Keratinocyte (primary cell): ENCODE data around the gene LYZL4. TPM values are rescaled to one million over a fixed set of nuclear protein-coding genes. Genes with fewer than 3 reads are reported as not detected.

Experiments used
- DNase-seq: peaks from one replicate; pipeline ENCODE4 v3.0.0-alpha.2; 2011; ENCODE audit warnings: low read depth, missing footprints, low spot score
- FAIRE-seq: peaks from 2 replicates; lab custom pipeline; 2011; peaks lifted over from hg19 to GRCh38; lab: Jason Lieb, UNC
- H2AFZ ChIP-seq: 2 replicates; pipeline ENCODE4 v1.6.0; 2012; ENCODE audit warnings: low read length, control low read depth, inconsistent platforms; ENCODE audit not compliant: control insufficient read depth
- H3K27ac ChIP-seq: 2 replicates; pipeline ENCODE4 v1.5.1; 2011; ENCODE audit warnings: low read length; ENCODE audit not compliant: control insufficient read depth, insufficient read depth
- H3K27me3 ChIP-seq: 3 replicates; pipeline ENCODE4 v1.6.0; 2011; ENCODE audit warnings: low read length; ENCODE audit not compliant: control insufficient read depth, insufficient read depth; ENCODE audit errors: extremely low read depth
- H3K36me3 ChIP-seq, 2 experiments: 2 replicates in 1 of 2; 3 replicates in 1 of 2; pipeline ENCODE4 v1.5.1; 2011; ENCODE audit warnings: low read length in 2 of 2, mild to moderate bottlenecking in 1 of 2; ENCODE audit not compliant: control insufficient read depth in 2 of 2, insufficient read depth in 2 of 2; ENCODE audit errors: extremely low read depth in 1 of 2
- H3K4me1 ChIP-seq: 3 replicates; pipeline ENCODE4 v1.5.1; 2011; ENCODE audit warnings: low read length; ENCODE audit not compliant: control insufficient read depth, insufficient read depth; ENCODE audit errors: extremely low read depth
- H3K4me2 ChIP-seq: 3 replicates; pipeline ENCODE4 v1.6.0; 2011; ENCODE audit warnings: low read depth, low read length; ENCODE audit not compliant: control insufficient read depth, insufficient read depth; ENCODE audit errors: extremely low read depth
- H3K4me3 ChIP-seq, 3 experiments: fragments of 200-600 bp in 1 of 3; sonication (generic) in 1 of 3; 2 replicates in 2 of 3; 3 replicates in 1 of 3; pipeline ENCODE4 v1.5.1; 2011 to 2016; ENCODE audit warnings: low read length in 3 of 3, mild to moderate bottlenecking in 3 of 3, control low read depth in 2 of 3, inconsistent platforms in 1 of 3, low read depth in 1 of 3, mixed read lengths in 1 of 3, mixed run types in 1 of 3, moderate library complexity in 1 of 3; ENCODE audit not compliant: control insufficient read depth in 2 of 3, insufficient read depth in 2 of 3; ENCODE audit errors: extremely low read depth in 1 of 3
- H3K79me2 ChIP-seq: 2 replicates; pipeline ENCODE4 v1.6.0; 2012; ENCODE audit warnings: low read length; ENCODE audit not compliant: control insufficient read depth, insufficient read depth
- H3K9ac ChIP-seq: 3 replicates; pipeline ENCODE4 v1.6.0; 2011; ENCODE audit warnings: low read length; ENCODE audit not compliant: control insufficient read depth, insufficient read depth; ENCODE audit errors: extremely low read depth
- H3K9me1 ChIP-seq: 3 replicates; pipeline ENCODE4 v1.6.0; 2011; ENCODE audit warnings: low read length; ENCODE audit not compliant: control insufficient read depth, insufficient read depth; ENCODE audit errors: extremely low read depth
- H3K9me3 ChIP-seq: 2 replicates; pipeline ENCODE4 v1.5.1; 2012; ENCODE audit warnings: low read depth, low read length; ENCODE audit not compliant: control insufficient read depth
- H4K20me1 ChIP-seq: 3 replicates; pipeline ENCODE4 v1.6.0; 2011; ENCODE audit warnings: low read length; ENCODE audit not compliant: control insufficient read depth, insufficient read depth; ENCODE audit errors: extremely low read depth
- CTCF ChIP-seq, 3 experiments: IDR thresholded peaks in 1 of 3; conservative IDR thresholded peaks in 1 of 3; optimal IDR thresholded peaks in 1 of 3; 2 replicates in 2 of 3; 3 replicates in 1 of 3; pipeline versions ENCODE3 to v1.5.1; 2011; ENCODE audit warnings: low read length in 3 of 3, mild to moderate bottlenecking in 3 of 3, moderate library complexity in 2 of 3, control low read depth in 1 of 3, inconsistent platforms in 1 of 3; ENCODE audit not compliant: insufficient read depth in 2 of 3; ENCODE audit errors: extremely low read depth in 1 of 3
- EZH2 ChIP-seq: IDR thresholded peaks from one replicate; pipeline ENCODE4 v1.6.1; 2012; ENCODE audit warnings: inconsistent platforms, mild to moderate bottlenecking, low read length, moderate library complexity
- dilution Hi-C: fragments of 300-500 bp; cut with MboI; formaldehyde crosslinking; loops from one replicate; pipeline ENCODE4 v1.7.0; 2020; ENCODE audit warnings: low sequenced_read_pairs; ENCODE audit not compliant: extremely low pct_ligation_motif_present
- polyA plus RNA-seq, 5 experiments: library from polyadenylated mRNA; depleted of rRNA in 3 of 5; stranded (reverse) in 3 of 5; stranded (forward) in 1 of 5; unstranded in 1 of 5; fragments of >200 nt; gene quantifications; 1 replicate in 1 of 5; 2 replicates in 3 of 5; 3 replicates in 1 of 5; pipeline versions ENCODE4 v1.2.1 to v1.2.3, GENCODE V29; 2011 to 2012; ENCODE audit warnings: missing spikeins in 2 of 5, low read depth in 1 of 5, low replicate concordance in 1 of 5

The LYZL4 gene
- polyA plus RNA-seq, 1 donor (not counting 4 experiments of a cell fraction or from before 2014, with no cell fraction given) = not detected

GRCh38 chr3:42438758-42439157 is 28.3 kb upstream of the LYZL4 start:
- H3K36me3 ChIP-seq = no peaks in the 10 kb centered on the region
- DNase-seq = no peak
- no peaks in the 10 kb centered on the region for H4K20me1 ChIP-seq
- TF ChIP-seq CTCF (optimal IDR thresholded peaks at IDR 0.05 in 1 of 3, IDR thresholded peaks at IDR 0.05 in 1 of 3, conservative IDR thresholded peaks at IDR 0.05 in 1 of 3; ENCODE audit: extremely low read depth in 1 of 3, insufficient read depth in 2 of 3, low read length in 3 of 3) (peak in 1 of 3 experiments; percentile 9), EZH2 (no peak)
- no peaks in the 10 kb centered on the region for H3K9me3 ChIP-seq
- H3K4me2 ChIP-seq = no peak overlapping the region
- H3K79me2 ChIP-seq = no peaks in the 10 kb centered on the region
- no peak overlapping the region for H3K27ac ChIP-seq
- no peak for FAIRE-seq
- H3K27me3 ChIP-seq = peaks cover 4% of the 10 kb centered on the region
- H3K4me3 ChIP-seq = no peak overlapping the region
- dilution Hi-C loops = loop anchor here (25.0 kb wide), 1 partner anchor 176 kb away; the partner anchor contains the start of gene CCK
- no peak overlapping the region for H3K9ac ChIP-seq
- H3K9me1 ChIP-seq = no peaks in the 10 kb centered on the region
- H3K4me1 ChIP-seq = no peaks in the 10 kb centered on the region
- H2AFZ ChIP-seq = no peak overlapping the region

- H3K27ac ChIP-seq = no peak overlapping the region
- no peak overlapping the region for H3K9ac ChIP-seq
- DNase-seq = no peak
- H3K4me2 ChIP-seq = no peak overlapping the region
- no peak overlapping the region for H3K4me3 ChIP-seq
- no peak overlapping the region for H2AFZ ChIP-seq
- peaks cover 4% of the 10 kb centered on the region for H3K27me3 ChIP-seq
- no peaks in the 10 kb centered on the region for H3K36me3 ChIP-seq
- H3K79me2 ChIP-seq = no peaks in the 10 kb centered on the region
- H4K20me1 ChIP-seq = no peaks in the 10 kb centered on the region
- no peaks in the 10 kb centered on the region for H3K4me1 ChIP-seq
- FAIRE-seq = no peak
- no peaks in the 10 kb centered on the region for H3K9me1 ChIP-seq
- dilution Hi-C loops = loop anchor here (25.0 kb wide), 1 partner anchor 176 kb away; the partner anchor contains the start of gene CCK
- TF ChIP-seq CTCF (optimal IDR thresholded peaks at IDR 0.05 in 1 of 3, IDR thresholded peaks at IDR 0.05 in 1 of 3, conservative IDR thresholded peaks at IDR 0.05 in 1 of 3; ENCODE audit: extremely low read depth in 1 of 3, insufficient read depth in 2 of 3, low read length in 3 of 3) (no peak), EZH2 (no peak)
- H3K9me3 ChIP-seq = no peaks in the 10 kb centered on the region
Measured at GRCh38 chr3:42438193-42438592, 27.8 kb upstream of the LYZL4 start.
